SK-N-SH (cell line): ENCODE measurements around the gene ZNF398. TPM values are rescaled to one million over a fixed set of nuclear protein-coding genes. Genes with fewer than 3 reads are reported as not detected.
A peak's percentile ranks its signal among the peaks of the same experiment; 100 is the strongest.

ENCODE experiments used
- CTCF ChIA-PET: fragments of 300-600, 350-600 bp; formaldehyde crosslinking; extraction: SDS; loops from one replicate; lab custom pipeline; 2021; lab: Yijun Ruan, JAX
- POLR2A ChIA-PET: fragments of 350-600 bp; sonication (Branson Sonifier 250); formaldehyde crosslinking; extraction: SDS; loops from one replicate; lab custom pipeline; 2020; ENCODE audit warnings: antibody characterized with exemption, inconsistent platforms; lab: Yijun Ruan, JAX
- DNase-seq: peaks from one replicate; pipeline ENCODE4 v3.0.0; 2012
- H2AFZ ChIP-seq: fragments of 200-600 bp; sonication (generic); 2 replicates; pipeline ENCODE4 v1.8.1; 2016; ENCODE audit warnings: antibody characterized with exemption, mild to moderate bottlenecking, low read depth
- H3F3A ChIP-seq: fragments of 200-600 bp; sonication (generic); replicated peaks from 2 replicates; pipeline ENCODE3; 2016; ENCODE audit warnings: antibody characterized with exemption, mild to moderate bottlenecking; ENCODE audit not compliant: insufficient read depth
- H3K27ac ChIP-seq, 2 experiments: fragments of 200-500 bp in 1 of 2; fragments of 200-600 bp in 1 of 2; sonication (Bioruptor generic) in 1 of 2; sonication (generic), shearing (Covaris generic) in 1 of 2; 2 replicates each; pipeline versions ENCODE4 v1.5.1 to v1.6.1; 2014 to 2016; ENCODE audit warnings: low read depth in 2 of 2, inconsistent platforms in 1 of 2, low read length in 1 of 2, mild to moderate bottlenecking in 1 of 2, mixed read lengths in 1 of 2
- H3K27me3 ChIP-seq: fragments of 200-600 bp; sonication (generic), shearing (Covaris generic); 2 replicates; pipeline ENCODE4 v1.6.1; 2016; ENCODE audit warnings: mixed run types; ENCODE audit not compliant: insufficient read depth
- H3K36me3 ChIP-seq, 2 experiments: fragments of 200-500 bp in 1 of 2; fragments of 200-600 bp in 1 of 2; sonication (Bioruptor generic) in 1 of 2; sonication (generic) in 1 of 2; replicated peaks in 1 of 2; 2 replicates each; pipeline versions ENCODE3 to v1.5.1; 2014 to 2016; ENCODE audit warnings: low read length in 1 of 2, mild to moderate bottlenecking in 1 of 2; ENCODE audit not compliant: insufficient read depth in 2 of 2, control insufficient read depth in 1 of 2
- H3K4me1 ChIP-seq, 2 experiments: fragments of 200-500 bp in 1 of 2; fragments of 200-600 bp in 1 of 2; sonication (Bioruptor generic) in 1 of 2; sonication (generic), shearing (Covaris generic) in 1 of 2; 2 replicates each; pipeline versions ENCODE4 v1.5.1 to v1.6.1; 2014 to 2016; ENCODE audit warnings: low read depth in 1 of 2, low read length in 1 of 2, mixed run types in 1 of 2; ENCODE audit not compliant: insufficient read depth in 2 of 2, control insufficient read depth in 1 of 2
- H3K4me2 ChIP-seq: fragments of 200-600 bp; sonication (generic), shearing (Covaris generic); 2 replicates; pipeline ENCODE4 v1.6.1; 2017; ENCODE audit warnings: mixed run types
- H3K4me3 ChIP-seq, 2 experiments: fragments of 200-500 bp in 1 of 2; fragments of 200-600 bp in 1 of 2; sonication (Bioruptor generic) in 1 of 2; sonication (generic), shearing (Covaris generic) in 1 of 2; 2 replicates each; pipeline versions ENCODE4 v1.5.1 to v1.8.1; 2014 to 2016; ENCODE audit warnings: low read depth in 2 of 2, inconsistent platforms in 1 of 2, low read length in 1 of 2, mild to moderate bottlenecking in 1 of 2, mixed read lengths in 1 of 2, moderate library complexity in 1 of 2
- H3K79me2 ChIP-seq: fragments of 200-600 bp; sonication (generic); 2 replicates; pipeline ENCODE4 v1.8.1; 2017; ENCODE audit warnings: mild to moderate bottlenecking; ENCODE audit not compliant: insufficient read depth
- H3K9ac ChIP-seq: fragments of 200-600 bp; sonication (generic); 2 replicates; pipeline ENCODE4 v1.6.1; 2017; ENCODE audit warnings: mixed run types
- H3K9me2 ChIP-seq: fragments of 200-600 bp; sonication (generic); 2 replicates; pipeline ENCODE4 v1.6.1; 2017; ENCODE audit warnings: mixed run types
- H3K9me3 ChIP-seq: fragments of 200-600 bp; sonication (generic); 2 replicates; pipeline ENCODE4 v1.6.1; 2017; ENCODE audit warnings: mixed run types, mild to moderate bottlenecking, moderate library complexity
- H4K20me1 ChIP-seq: fragments of 200-600 bp; sonication (generic); 2 replicates; pipeline ENCODE4 v1.6.1; 2017; ENCODE audit warnings: mild to moderate bottlenecking, mixed run types; ENCODE audit not compliant: insufficient read depth
- CHD2 ChIP-seq: fragments of 150-350 bp; IDR thresholded peaks from 2 replicates; pipeline ENCODE4 v1.6.1; 2018; ENCODE audit warnings: low read length; ENCODE audit not compliant: partially characterized antibody
- IRF3 ChIP-seq: fragments of 150-350 bp; IDR thresholded peaks from 2 replicates; pipeline ENCODE4 v1.6.1; 2016; ENCODE audit warnings: mild to moderate bottlenecking, low read depth, low read length
- MEF2A ChIP-seq: IDR thresholded peaks from 2 replicates; pipeline ENCODE4 v1.4.0; 2012; ENCODE audit warnings: low read depth, borderline replicate concordance
- MXI1 ChIP-seq: IDR thresholded peaks from 2 replicates; pipeline ENCODE4 v1.6.1; 2012; ENCODE audit warnings: mild to moderate bottlenecking, low read depth, low read length, improper control_type of control experiment
- NFIC ChIP-seq: IDR thresholded peaks from 2 replicates; pipeline ENCODE4 v1.4.0; 2012; ENCODE audit warnings: borderline replicate concordance
- RFX5 ChIP-seq: IDR thresholded peaks from 2 replicates; pipeline ENCODE4 v1.6.1; 2012; ENCODE audit warnings: mild to moderate bottlenecking, improper control_type of control experiment, low read length
- RXRA ChIP-seq: IDR thresholded peaks from 2 replicates; pipeline ENCODE4 v1.4.0; 2012; ENCODE audit warnings: low read depth, mild to moderate bottlenecking, borderline replicate concordance
- SIN3A ChIP-seq: IDR thresholded peaks from 2 replicates; pipeline ENCODE4 v1.6.1; 2012; ENCODE audit warnings: low read depth, mild to moderate bottlenecking, low read length, moderate library complexity, borderline replicate concordance
- SMC3 ChIP-seq: IDR thresholded peaks from 2 replicates; pipeline ENCODE4 v1.6.1; 2012; ENCODE audit warnings: low read depth, low read length, improper control_type of control experiment
- TAF1 ChIP-seq: IDR thresholded peaks from 2 replicates; pipeline ENCODE4 v1.6.1; 2012; ENCODE audit warnings: low read depth, mild to moderate bottlenecking, low read length, moderate library complexity, borderline replicate concordance
- USF2 ChIP-seq: fragments of 150-350 bp; IDR thresholded peaks from 2 replicates; pipeline ENCODE4 v1.6.1; 2017; ENCODE audit warnings: antibody characterized with exemption, low read length, low read depth, borderline replicate concordance
- YY1 ChIP-seq: IDR thresholded peaks from 2 replicates; pipeline ENCODE4 v1.4.0; 2012; ENCODE audit warnings: low read depth, mild to moderate bottlenecking
- WGBS: methylation state at CpG from one replicate; pipeline ENCODE4 v1.1.6; 2017; ENCODE audit warnings: low lambda C conversion rate; 5-methylcytosine and 5-hydroxymethylcytosine counted together
- polyA plus RNA-seq, 3 experiments: library from polyadenylated mRNA; depleted of rRNA; stranded (reverse); fragments of >200 nt; gene quantifications; 2 replicates each; pipeline ENCODE4 v1.2.3, GENCODE V29; 2012

Gene ZNF398
- polyA plus RNA-seq, 1 of the 3 experiments (the other 2 are of a cell fraction), result 4.5 TPM

GRCh38 chr7:149147752-149148653 is 750 bp downstream of the ZNF398 start:
- TF ChIP-seq YY1 (peak; percentile 64; the same call in 1 of the 2 replicates), RFX5 (no peak), MEF2A (no peak), SIN3A (peak; percentile 58; the same call in 1 of the 2 replicates), CHD2 (peak; percentile 29), MXI1 (peak; percentile 75)
- Histone ChIP-seq H3K4me1 (no peaks in the 10 kb centered on the region; a peak in 2 of 4 replicates), H3K79me2 (peaks cover 54% of the 10 kb centered on the region), H3K27ac (peak overlapping the region; percentile 77 to 78), H3K36me3 (no peaks in the 10 kb centered on the region), H3K9ac (peak overlapping the region; percentile 88), H3F3A (peaks cover 21% of the 10 kb centered on the region), H3K9me2 (no peaks in the 10 kb centered on the region), H3K27me3 (no peaks in the 10 kb centered on the region), H3K4me3 (peak overlapping the region; percentile 64 to 95), H2AFZ (peak overlapping the region; percentile 77), H4K20me1 (peaks cover 21% of the 10 kb centered on the region), H3K4me2 (peak overlapping the region; percentile 95), H3K9me3 (no peaks in the 10 kb centered on the region)
- ChIA-PET POLR2A (interaction anchor here (0.6 to 3.7 kb wide), 7 partner anchors 10 to 120 kb away, joined by 3 to 37 read pairs (median 6); partner anchors contain the start of genes PDIA4, ZNF282, ZNF425 and ZNF783), CTCF (interaction anchor here (0.7 to 7.0 kb wide), 47 partner anchors 9 to 640 kb away, joined by 3 to 83 read pairs (median 4); partner anchors contain the start of genes ZNF282, ZNF425 and ZNF783)
- DNase-seq, result peak; percentile 87
- under 1% methylated on average over 55 of the region's 86 CpGs for WGBS

- peaks cover 3 to 18% of the 10 kb centered on the region in 2 experiments for H3K36me3 ChIP-seq
- no peaks in the 10 kb centered on the region for H3K9me2 ChIP-seq
- no peak overlapping the region for H3K9ac ChIP-seq
- POLR2A ChIA-PET, result interaction anchor here (0.8 kb wide), 1 partner anchor 25 kb away, joined by 4 read pairs; no protein-coding TSS in a partner anchor
- CTCF ChIA-PET, result interaction anchor here (1.5 to 7.0 kb wide), 4 partner anchors 12 to 44 kb away, joined by 4 to 83 read pairs (median 7); partner anchors contain the start of gene ZNF282
- 72% methylated on average over 4 of the region's 4 CpGs for WGBS
- H3K4me3 ChIP-seq, result no peak overlapping the region
- no peak for DNase-seq
- TF ChIP-seq USF2 (no peak), SMC3 (no peak), SIN3A (no peak), NFIC (no peak), IRF3 (no peak), TAF1 (no peak), MEF2A (no peak), MXI1 (no peak), RXRA (no peak)
- H3K4me1 ChIP-seq, result no peaks in the 10 kb centered on the region; a peak in 2 of 4 replicates
- no peak overlapping the region for H3K27ac ChIP-seq
- no peak overlapping the region for H2AFZ ChIP-seq
- peaks cover 81% of the 10 kb centered on the region for H3K79me2 ChIP-seq
- H3K27me3 ChIP-seq, result no peaks in the 10 kb centered on the region
- no peak overlapping the region for H3K4me2 ChIP-seq
- H3F3A ChIP-seq, result peaks cover 6% of the 10 kb centered on the region
- no peaks in the 10 kb centered on the region for H3K9me3 ChIP-seq
- H4K20me1 ChIP-seq, result peaks cover 28% of the 10 kb centered on the region
Observed at GRCh38 chr7:149150981-149151380, 3.7 kb downstream of the ZNF398 start.
